IMR-90 (cell line): ENCODE results near the gene TLCD4. TPM values are rescaled to one million over a fixed set of nuclear protein-coding genes. Genes with fewer than 3 reads are reported as not detected.

Source experiments
- ATAC-seq: fragments of 200-7000 bp; cut with Tn5 transposase; 2 replicates; pipeline ENCODE4 v1.9.1; 2020; ENCODE audit warnings: low read depth, mild to moderate bottlenecking, moderate library complexity
- BruUV-seq: library from RNA; stranded (reverse); fragments of 400-500 nt; replicated peaks from 2 replicates; lab custom pipeline; 2021; lab: Mats Ljungman, UMichigan
- CTCF ChIA-PET: fragments of 300-600 bp; formaldehyde crosslinking; extraction: SDS; loops from one replicate; lab custom pipeline; 2021; ENCODE audit warnings: antibody characterized with exemption; lab: Yijun Ruan, JAX
- POLR2A ChIA-PET: fragments of 300-600 bp; sonication (Branson Sonifier 250); formaldehyde crosslinking; loops from one replicate; lab custom pipeline; 2022; ENCODE audit warnings: antibody characterized with exemption; ENCODE audit not compliant: unreplicated experiment; lab: Charles Lee
- DNase-seq: peaks from one replicate; pipeline ENCODE4 v3.0.0; 2013
- H2AFZ ChIP-seq: replicated peaks from 2 replicates; pipeline ENCODE3; 2013; ENCODE audit warnings: low read length, mild to moderate bottlenecking; ENCODE audit not compliant: poor library complexity
- H2AK5ac ChIP-seq: 2 replicates; pipeline ENCODE4 v1.6.1; 2013; ENCODE audit warnings: low read depth, low read length, inconsistent platforms
- H2AK9ac ChIP-seq: replicated peaks from 2 replicates; pipeline ENCODE3; 2013; ENCODE audit warnings: mild to moderate bottlenecking, low read depth, low read length, moderate library complexity; ENCODE audit not compliant: poor library complexity
- H2BK120ac ChIP-seq: 2 replicates; pipeline ENCODE4 v1.6.1; 2013; ENCODE audit warnings: low read depth, low read length, inconsistent platforms
- H2BK15ac ChIP-seq: 3 replicates; pipeline ENCODE4 v1.6.1; 2013; ENCODE audit warnings: low read depth, low read length, inconsistent platforms
- H2BK20ac ChIP-seq: 2 replicates; pipeline ENCODE4 v1.6.1; 2013; ENCODE audit warnings: low read depth, mild to moderate bottlenecking, inconsistent platforms, low read length, moderate library complexity
- H2BK5ac ChIP-seq: 2 replicates; pipeline ENCODE4 v1.6.1; 2013; ENCODE audit warnings: mild to moderate bottlenecking, low read depth, low read length, inconsistent platforms; ENCODE audit not compliant: poor library complexity, severe bottlenecking
- H3K14ac ChIP-seq: replicated peaks from 2 replicates; pipeline ENCODE4 v1.6.1; 2013; ENCODE audit warnings: low read depth, low read length, inconsistent platforms
- H3K18ac ChIP-seq: 2 replicates; pipeline ENCODE4 v1.6.1; 2013; ENCODE audit warnings: low read depth, low read length, control low read depth
- H3K23ac ChIP-seq: 2 replicates; pipeline ENCODE4 v1.6.1; 2013; ENCODE audit warnings: low read depth, low read length, inconsistent platforms
- H3K27ac ChIP-seq: 2 replicates; pipeline ENCODE4 v1.5.1; 2013; ENCODE audit warnings: mild to moderate bottlenecking, control low read depth, low read length; ENCODE audit not compliant: insufficient read depth
- H3K27me3 ChIP-seq: 2 replicates; pipeline ENCODE4 v1.6.1; 2013; ENCODE audit warnings: low read length; ENCODE audit not compliant: control insufficient read depth, insufficient read depth
- H3K36me3 ChIP-seq: 2 replicates; pipeline ENCODE4 v1.6.1; 2013; ENCODE audit warnings: low read length, mixed read lengths; ENCODE audit not compliant: control insufficient read depth, insufficient read depth
- H3K4ac ChIP-seq: 2 replicates; pipeline ENCODE4 v1.6.1; 2013; ENCODE audit warnings: low read depth, low read length, inconsistent platforms
- H3K4me1 ChIP-seq: 2 replicates; pipeline ENCODE4 v1.6.1; 2013; ENCODE audit warnings: low read length, mixed read lengths; ENCODE audit not compliant: control insufficient read depth, insufficient read depth
- H3K4me2 ChIP-seq: 2 replicates; pipeline ENCODE4 v1.6.1; 2013; ENCODE audit warnings: low read depth, mild to moderate bottlenecking, control low read depth, low read length, moderate library complexity
- H3K4me3 ChIP-seq: 2 replicates; pipeline ENCODE4 v1.5.1; 2013; ENCODE audit warnings: low read depth, mild to moderate bottlenecking, control low read depth, low read length, moderate library complexity; ENCODE audit not compliant: insufficient read depth
- H3K56ac ChIP-seq: 2 replicates; pipeline ENCODE4 v1.6.1; 2013; ENCODE audit warnings: low read length, inconsistent platforms; ENCODE audit not compliant: insufficient read depth; ENCODE audit errors: extremely low read depth
- H3K79me1 ChIP-seq, 2 experiments: 2 replicates each; pipeline ENCODE4 v1.6.1; 2013; ENCODE audit warnings: low read length in 2 of 2, inconsistent platforms in 1 of 2, low read depth in 1 of 2
- H3K9ac ChIP-seq: 2 replicates; pipeline ENCODE4 v1.6.1; 2013; ENCODE audit warnings: low read depth, low read length, control low read depth
- H3K9me1 ChIP-seq: 2 replicates; pipeline ENCODE4 v1.6.1; 2013; ENCODE audit warnings: low read length, inconsistent platforms; ENCODE audit not compliant: insufficient read depth
- H3K9me3 ChIP-seq: 2 replicates; pipeline ENCODE4 v1.6.1; 2013; ENCODE audit warnings: low read length; ENCODE audit not compliant: control insufficient read depth, insufficient read depth
- H4K20me1 ChIP-seq: 2 replicates; pipeline ENCODE4 v1.6.1; 2013; ENCODE audit warnings: low read length, inconsistent platforms; ENCODE audit not compliant: insufficient read depth
- H4K5ac ChIP-seq: 2 replicates; pipeline ENCODE4 v1.6.1; 2013; ENCODE audit warnings: mild to moderate bottlenecking, low read depth, low read length, control low read depth
- H4K8ac ChIP-seq, 2 experiments: 2 replicates each; pipeline ENCODE4 v1.6.1; 2013; ENCODE audit warnings: low read depth in 2 of 2, low read length in 2 of 2, control low read depth in 1 of 2, inconsistent platforms in 1 of 2
- H4K91ac ChIP-seq: 2 replicates; pipeline ENCODE4 v1.6.1; 2013; ENCODE audit warnings: low read depth, low read length, inconsistent platforms; ENCODE audit not compliant: insufficient read depth
- CEBPB ChIP-seq: IDR thresholded peaks from 2 replicates; pipeline ENCODE4 v1.6.1; 2012; ENCODE audit warnings: low read depth, low read length, improper control_type of control experiment
- FOS ChIP-seq: fragments of 150-350 bp; IDR thresholded peaks from 2 replicates; pipeline ENCODE4 v1.6.1; 2016; ENCODE audit warnings: low read depth, low read length
- RAD21 ChIP-seq: IDR thresholded peaks from 2 replicates; pipeline ENCODE4 v1.6.1; 2012; ENCODE audit warnings: low read length, improper control_type of control experiment
- WGBS, 2 experiments: methylation state at CpG; one replicate each; pipeline versions ENCODE4 v1.1.5 to v1.1.7; 2013; ENCODE audit warnings: missing lambda C conversion rate in 2 of 2; ENCODE audit not compliant: insufficient read length in 1 of 2; ENCODE audit errors: extremely low coverage in 2 of 2; 5-methylcytosine and 5-hydroxymethylcytosine counted together
- dilution Hi-C: fragments of 300-500 bp; cut with HindIII; formaldehyde crosslinking; loops from one replicate; pipeline ENCODE4 v1.14.3; 2018; ENCODE audit warnings: low sequenced_read_pairs; ENCODE audit not compliant: unreplicated experiment
- in situ Hi-C: fragments of 300-500 bp; cut with MboI; formaldehyde crosslinking; loops from 3 replicates; pipeline ENCODE4 v1.14.3; 2019; ENCODE audit warnings: low sequenced_read_pairs, inconsistent platforms, mixed read lengths
- intact Hi-C: fragments of 100-400 bp; cut with micrococcal nuclease; formaldehyde crosslinking; loops from 2 replicates; pipeline ENCODE4 v1.10.0; 2022
- polyA plus RNA-seq, 3 experiments: library from polyadenylated mRNA; depleted of rRNA; stranded (reverse); fragments of >200 nt; gene quantifications; 2 replicates each; pipeline ENCODE4 v1.2.3, GENCODE V29; 2012; ENCODE audit warnings: low replicate concordance in 1 of 3
- total RNA-seq: library from RNA; depleted of rRNA; stranded (reverse); fragments of >200 nt; gene quantifications from 2 replicates; pipeline ENCODE4 v1.2.3, GENCODE V29; 2012

Gene TLCD4
- total and polyA plus RNA-seq, 2 of the 4 experiments (the other 2 are of a cell fraction), result 0.22 to 0.36 TPM

DNA sequence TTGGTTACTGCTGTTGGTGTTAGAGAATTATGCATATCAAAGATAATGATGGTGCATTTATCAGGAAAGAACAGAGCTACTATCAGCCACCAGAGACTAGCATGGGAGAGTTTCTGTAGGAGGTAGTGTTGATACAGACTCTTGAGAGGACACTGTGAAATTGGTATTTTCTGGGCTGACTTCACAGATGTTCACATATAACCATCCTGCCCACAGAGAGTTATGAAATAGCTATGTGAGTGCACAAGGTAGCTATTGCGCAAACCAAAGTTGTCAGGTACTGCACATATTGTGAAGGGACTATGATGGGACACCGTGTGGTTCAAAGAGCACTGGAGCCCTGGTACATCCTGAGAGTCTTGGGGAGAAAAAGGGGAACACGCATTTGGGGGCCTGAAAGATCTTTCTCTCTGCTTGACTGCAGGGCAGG, 1.4 kb upstream of the TLCD4 start:
- Histone ChIP-seq H3K27ac (no peak overlapping the region), H3K36me3 (no peaks in the 10 kb centered on the region), H3K4me3 (no peak overlapping the region), H3K4me1 (no peaks in the 10 kb centered on the region; the same call in 1 of the 2 replicates), H3K9me3 (no peaks in the 10 kb centered on the region), H2BK15ac (no peak overlapping the region), H3K27me3 (peaks cover 27% of the 10 kb centered on the region), H2BK20ac (no peak overlapping the region), H2BK5ac (no peak overlapping the region), H3K23ac (no peak overlapping the region), H4K8ac (no peak overlapping the region), H3K4me2 (no peak overlapping the region), H3K56ac (no peak overlapping the region), H4K20me1 (no peaks in the 10 kb centered on the region), H3K14ac (no peak overlapping the region), H3K18ac (no peak overlapping the region), H3K79me1 (no peaks in the 10 kb centered on the region), H2AK9ac (no peak overlapping the region), H3K4ac (no peak overlapping the region), H4K5ac (no peak overlapping the region), H3K9ac (no peak overlapping the region), H2AK5ac (no peak overlapping the region), H3K9me1 (peaks cover 4% of the 10 kb centered on the region; the same call in 1 of the 2 replicates), H2BK120ac (no peak overlapping the region), H4K91ac (no peak overlapping the region), H2AFZ (no peak overlapping the region)
- intact Hi-C loops (loop anchor here (1.0 to 2.0 kb wide), 2 partner anchors 42 to 117 kb away; no protein-coding TSS in a partner anchor), in situ Hi-C loops (no loop called here), dilution Hi-C loops (no loop called here)
- POLR2A ChIA-PET, result no interaction called here
- DNase-seq (no peak), ATAC-seq (no peak)
- CTCF ChIA-PET, result interaction anchor here (0.7 kb wide), 1 partner anchor 108 kb away, joined by 5 read pairs; no protein-coding TSS in a partner anchor
- WGBS, 2 experiments, result 60% methylated on average over 1 of the region's 3 CpGs; no CpG with 5 or more reads in 1 of the 2 experiments
- TF ChIP-seq RAD21 (no peak), FOS (no peak), CEBPB (peak; percentile 79)
- BruUV-seq, result no TSS peak
